ENCODE data around the gene OVCA2. TPM values are rescaled to one million over a fixed set of nuclear protein-coding genes. Genes with fewer than 3 reads are reported as not detected.

Gene OVCA2
- total RNA-seq, 1 experiment from 2014 or later: 42.5 TPM

- Histone ChIP-seq H3K27me3 (ENCODE audit: control insufficient read depth, insufficient read depth, low read length) (no peaks in the 10 kb centered on the region), H3K4me3 (ENCODE audit: low read depth in 2 of 2, low read length in 2 of 2) (no peak overlapping the region), H3K4me1 (ENCODE audit: control insufficient read depth, insufficient read depth, low read length) (no peaks in the 10 kb centered on the region), H3K9me3 (ENCODE audit: control insufficient read depth, insufficient read depth, low read depth, low read length) (no peaks in the 10 kb centered on the region), H3K27ac (ENCODE audit: low read length) (no peak overlapping the region), H3K36me3 (ENCODE audit: control insufficient read depth, insufficient read depth, low read length) (no peaks in the 10 kb centered on the region)
- DNase-seq (ENCODE audit: low read depth, low spot score) (no peak), ATAC-seq (no peak)
- POLR2A ChIA-PET: no interaction called here
- in situ Hi-C loops (cut with HindIII; ENCODE audit: low pct_unique_long_range_greater_than_20kb, low sequenced_read_pairs) (no loop called here), intact Hi-C loops (cut with micrococcal nuclease; ENCODE audit: unreplicated experiment) (no loop called here)
- no TSS peak for BruUV-seq (replicated peaks)
- TF ChIP-seq SIN3A (IDR thresholded peaks at IDR 0.05; ENCODE audit: borderline replicate concordance, insufficient read depth, low read depth, low read length) (no peak), TCF7L2 (IDR thresholded peaks at IDR 0.05; ENCODE audit: low read depth, low read length) (no peak), POLR2AphosphoS5 (IDR thresholded peaks at IDR 0.05; ENCODE audit: low read depth, low read length) (no peak)
- TF ChIP-seq, protein P1, sequence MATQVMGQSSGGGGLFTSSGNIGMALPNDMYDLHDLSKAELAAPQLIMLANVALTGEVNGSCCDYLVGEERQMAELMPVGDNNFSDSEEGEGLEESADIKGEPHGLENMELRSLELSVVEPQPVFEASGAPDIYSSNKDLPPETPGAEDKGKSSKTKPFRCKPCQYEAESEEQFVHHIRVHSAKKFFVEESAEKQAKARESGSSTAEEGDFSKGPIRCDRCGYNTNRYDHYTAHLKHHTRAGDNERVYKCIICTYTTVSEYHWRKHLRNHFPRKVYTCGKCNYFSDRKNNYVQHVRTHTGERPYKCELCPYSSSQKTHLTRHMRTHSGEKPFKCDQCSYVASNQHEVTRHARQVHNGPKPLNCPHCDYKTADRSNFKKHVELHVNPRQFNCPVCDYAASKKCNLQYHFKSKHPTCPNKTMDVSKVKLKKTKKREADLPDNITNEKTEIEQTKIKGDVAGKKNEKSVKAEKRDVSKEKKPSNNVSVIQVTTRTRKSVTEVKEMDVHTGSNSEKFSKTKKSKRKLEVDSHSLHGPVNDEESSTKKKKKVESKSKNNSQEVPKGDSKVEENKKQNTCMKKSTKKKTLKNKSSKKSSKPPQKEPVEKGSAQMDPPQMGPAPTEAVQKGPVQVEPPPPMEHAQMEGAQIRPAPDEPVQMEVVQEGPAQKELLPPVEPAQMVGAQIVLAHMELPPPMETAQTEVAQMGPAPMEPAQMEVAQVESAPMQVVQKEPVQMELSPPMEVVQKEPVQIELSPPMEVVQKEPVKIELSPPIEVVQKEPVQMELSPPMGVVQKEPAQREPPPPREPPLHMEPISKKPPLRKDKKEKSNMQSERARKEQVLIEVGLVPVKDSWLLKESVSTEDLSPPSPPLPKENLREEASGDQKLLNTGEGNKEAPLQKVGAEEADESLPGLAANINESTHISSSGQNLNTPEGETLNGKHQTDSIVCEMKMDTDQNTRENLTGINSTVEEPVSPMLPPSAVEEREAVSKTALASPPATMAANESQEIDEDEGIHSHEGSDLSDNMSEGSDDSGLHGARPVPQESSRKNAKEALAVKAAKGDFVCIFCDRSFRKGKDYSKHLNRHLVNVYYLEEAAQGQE (IDR thresholded peaks at IDR 0.05; ENCODE audit: insufficient read depth in 1 of 2, low read depth in 2 of 2, low read length in 1 of 2): no peak
- TF ChIP-seq, protein P2, sequence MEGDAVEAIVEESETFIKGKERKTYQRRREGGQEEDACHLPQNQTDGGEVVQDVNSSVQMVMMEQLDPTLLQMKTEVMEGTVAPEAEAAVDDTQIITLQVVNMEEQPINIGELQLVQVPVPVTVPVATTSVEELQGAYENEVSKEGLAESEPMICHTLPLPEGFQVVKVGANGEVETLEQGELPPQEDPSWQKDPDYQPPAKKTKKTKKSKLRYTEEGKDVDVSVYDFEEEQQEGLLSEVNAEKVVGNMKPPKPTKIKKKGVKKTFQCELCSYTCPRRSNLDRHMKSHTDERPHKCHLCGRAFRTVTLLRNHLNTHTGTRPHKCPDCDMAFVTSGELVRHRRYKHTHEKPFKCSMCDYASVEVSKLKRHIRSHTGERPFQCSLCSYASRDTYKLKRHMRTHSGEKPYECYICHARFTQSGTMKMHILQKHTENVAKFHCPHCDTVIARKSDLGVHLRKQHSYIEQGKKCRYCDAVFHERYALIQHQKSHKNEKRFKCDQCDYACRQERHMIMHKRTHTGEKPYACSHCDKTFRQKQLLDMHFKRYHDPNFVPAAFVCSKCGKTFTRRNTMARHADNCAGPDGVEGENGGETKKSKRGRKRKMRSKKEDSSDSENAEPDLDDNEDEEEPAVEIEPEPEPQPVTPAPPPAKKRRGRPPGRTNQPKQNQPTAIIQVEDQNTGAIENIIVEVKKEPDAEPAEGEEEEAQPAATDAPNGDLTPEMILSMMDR (IDR thresholded peaks at IDR 0.05): no peak
- CTCF ChIA-PET: no interaction called here
Measured at GRCh38 chr17:2017274-2017941, 24.4 kb upstream of the OVCA2 start.

GRCh38 chr17:2018716-2019510 is 22.9 kb upstream of the OVCA2 start:
- ChIA-PET POLR2A (no interaction called here), CTCF (interaction anchor here (0.8 to 1.4 kb wide), 2 partner anchors 108 to 110 kb away, joined by 3 to 4 read pairs; no protein-coding TSS in a partner anchor)
- TF ChIP-seq TCF7L2 (IDR thresholded peaks at IDR 0.05; ENCODE audit: low read depth, low read length) (no peak), POLR2AphosphoS5 (IDR thresholded peaks at IDR 0.05; ENCODE audit: low read depth, low read length) (no peak), SIN3A (IDR thresholded peaks at IDR 0.05; ENCODE audit: borderline replicate concordance, insufficient read depth, low read depth, low read length) (no peak)
- TF ChIP-seq, protein P1 (IDR thresholded peaks at IDR 0.05; ENCODE audit: insufficient read depth in 1 of 2, low read depth in 2 of 2, low read length in 1 of 2): no peak
- TF ChIP-seq, protein P2 (IDR thresholded peaks at IDR 0.05): no peak
- no peaks in the 10 kb centered on the region for H3K27me3 ChIP-seq (ENCODE audit: control insufficient read depth, insufficient read depth, low read length)
- intact Hi-C loops (cut with micrococcal nuclease; ENCODE audit: unreplicated experiment): no loop called here
- no peaks in the 10 kb centered on the region for H3K36me3 ChIP-seq (ENCODE audit: control insufficient read depth, insufficient read depth, low read length)
- DNase-seq (ENCODE audit: low read depth, low spot score): no peak
- no peaks in the 10 kb centered on the region for H3K9me3 ChIP-seq (ENCODE audit: control insufficient read depth, insufficient read depth, low read depth, low read length)
- H3K27ac ChIP-seq (ENCODE audit: low read length): no peak overlapping the region
- no peak for ATAC-seq
- in situ Hi-C loops (cut with HindIII; ENCODE audit: low pct_unique_long_range_greater_than_20kb, low sequenced_read_pairs): no loop called here
- H3K4me3 ChIP-seq (ENCODE audit: low read depth in 2 of 2, low read length in 2 of 2): no peak overlapping the region
- no TSS peak for BruUV-seq (replicated peaks)
- H3K4me1 ChIP-seq (ENCODE audit: control insufficient read depth, insufficient read depth, low read length): no peaks in the 10 kb centered on the region
